Vagina (tissue), 2 donors: ENCODE measurements around the gene CYP19A1. TPM values are rescaled to one million over a fixed set of nuclear protein-coding genes. Genes with fewer than 3 reads are reported as not detected.

ENCODE experiments used
- DNase-seq, 2 donors: peaks; one replicate each; pipeline ENCODE4 v3.0.0-alpha.2; 2017; ENCODE audit errors: extremely low spot score in 2 of 2
- H3K27ac ChIP-seq: fragments of 200-600 bp; sonication (generic); one replicate; pipeline ENCODE4 v1.5.1; 2019
- H3K27me3 ChIP-seq: fragments of 200-600 bp; sonication (generic); one replicate; pipeline ENCODE4 v1.5.1; 2019
- H3K36me3 ChIP-seq, 2 donors: fragments of 200-600 bp; sonication (generic); one replicate each; pipeline ENCODE4 v1.5.1; 2017 to 2019
- H3K4me1 ChIP-seq: fragments of 200-600 bp; sonication (generic); one replicate; pipeline ENCODE4 v1.5.1; 2019
- H3K4me3 ChIP-seq, 2 donors: fragments of 200-600 bp; sonication (generic); 1 replicate in 1 of 2; 2 replicates in 1 of 2; pipeline ENCODE4 v1.5.1; 2016 to 2019
- H3K9me3 ChIP-seq: fragments of 200-600 bp; sonication (generic); one replicate; pipeline ENCODE4 v1.5.1; 2019
- CTCF ChIP-seq, 3 experiments: fragments of 450-650 bp in 2 of 3; fragments of 200-600 bp in 1 of 3; sonication (generic) in 1 of 3; IDR thresholded peaks; one replicate each; pipeline ENCODE4 v1.5.1; 2017 to 2019; ENCODE audit warnings: antibody characterized with exemption in 3 of 3, mild to moderate bottlenecking in 2 of 3, moderate library complexity in 2 of 3
- POLR2A ChIP-seq, 2 donors: fragments of 450-650 bp; IDR thresholded peaks; one replicate each; pipeline ENCODE4 v1.6.1; 2017; ENCODE audit warnings: antibody characterized with exemption in 2 of 2, mild to moderate bottlenecking in 2 of 2, moderate library complexity in 2 of 2
- POLR2AphosphoS5 ChIP-seq, 2 donors: sonication (generic); formaldehyde crosslinking; IDR thresholded peaks; one replicate each; pipeline ENCODE4 v1.9.0; 2017; ENCODE audit warnings: antibody characterized with exemption in 2 of 2, mild to moderate bottlenecking in 2 of 2, low read depth in 1 of 2; ENCODE audit not compliant: insufficient read depth in 1 of 2
- intact Hi-C: fragments of 100-400 bp; cut with DNase I; formaldehyde crosslinking; loops from one replicate; pipeline ENCODE4 v1.15.1; 2023
- total RNA-seq: library from RNA; depleted of rRNA; stranded (reverse); fragments of >200 nt; gene quantifications from one replicate; pipeline ENCODE4 v1.2.3, GENCODE V29; 2016

The CYP19A1 gene
- total RNA-seq, 1 donor from 2014 or later = 8.8 TPM

- no peak overlapping the region for H3K4me3 ChIP-seq
- H3K27ac ChIP-seq = no peak overlapping the region
- intact Hi-C loops = no loop called here
Observed at GRCh38 chr15:51186181-51186705, 152.2 kb downstream of the CYP19A1 start.

GRCh38 chr15:51185213-51186159 lies 152.9 kb downstream of the CYP19A1 start:
- H3K4me1 ChIP-seq = no peaks in the 10 kb centered on the region
- H3K27me3 ChIP-seq = no peaks in the 10 kb centered on the region
- TF ChIP-seq POLR2A (IDR thresholded peaks at IDR 0.05) (no peak), POLR2AphosphoS5 (IDR thresholded peaks at IDR 0.05; ENCODE audit: insufficient read depth in 1 of 2, low read depth in 1 of 2) (no peak), CTCF (IDR thresholded peaks at IDR 0.05) (no peak)
- DNase-seq = no peak
- H3K36me3 ChIP-seq = no peaks in the 10 kb centered on the region
- intact Hi-C loops = no loop called here
- no peak overlapping the region for H3K27ac ChIP-seq
- H3K4me3 ChIP-seq = no peak overlapping the region
- no peaks in the 10 kb centered on the region for H3K9me3 ChIP-seq

More at GRCh38 chr15:51186181-51186705, 152.2 kb downstream of the CYP19A1 start:
- H3K36me3 ChIP-seq = no peaks in the 10 kb centered on the region
- TF ChIP-seq POLR2AphosphoS5 (IDR thresholded peaks at IDR 0.05; ENCODE audit: insufficient read depth in 1 of 2, low read depth in 1 of 2) (no peak), POLR2A (IDR thresholded peaks at IDR 0.05) (no peak)
- no peaks in the 10 kb centered on the region for H3K9me3 ChIP-seq
- H3K4me1 ChIP-seq = peaks cover 4% of the 10 kb centered on the region
- DNase-seq = no peak
- H3K27me3 ChIP-seq = no peaks in the 10 kb centered on the region

DNA sequence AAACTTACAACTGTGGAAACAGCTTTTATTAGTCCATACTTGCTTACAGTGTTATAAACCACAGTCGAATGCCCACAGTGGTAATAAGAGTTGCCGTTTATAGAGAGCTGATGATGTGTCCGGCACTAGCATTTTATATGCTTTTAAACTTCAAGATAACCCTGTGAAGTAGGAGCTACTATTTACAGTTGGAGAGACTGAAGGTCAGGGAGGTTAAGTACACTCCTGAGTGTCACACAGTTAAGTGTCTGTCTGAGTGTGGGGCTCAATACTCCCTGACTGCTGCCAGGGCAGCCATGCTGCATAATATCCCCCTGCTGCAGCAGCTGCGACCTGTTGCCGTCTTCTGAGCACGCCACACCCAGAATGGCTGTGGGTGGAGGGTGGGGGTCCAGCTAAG lies 153.8 kb downstream of the CYP19A1 start:
- no peaks in the 10 kb centered on the region for H3K4me1 ChIP-seq
- H3K27ac ChIP-seq = no peak overlapping the region
- no peak for DNase-seq
- H3K4me3 ChIP-seq = no peak overlapping the region
- no peak for TF ChIP-seq CTCF (IDR thresholded peaks at IDR 0.05)
- no peak for TF ChIP-seq POLR2A (IDR thresholded peaks at IDR 0.05)
- TF ChIP-seq POLR2AphosphoS5 (IDR thresholded peaks at IDR 0.05; ENCODE audit: insufficient read depth in 1 of 2, low read depth in 1 of 2) = no peak
- no peaks in the 10 kb centered on the region for H3K9me3 ChIP-seq
- intact Hi-C loops = no loop called here
- H3K36me3 ChIP-seq = no peaks in the 10 kb centered on the region
- no peaks in the 10 kb centered on the region for H3K27me3 ChIP-seq

- Histone ChIP-seq H3K9me3 (no peaks in the 10 kb centered on the region), H3K36me3 (no peaks in the 10 kb centered on the region)
Observed at GRCh38 chr15:51183076-51183475, 155.3 kb downstream of the CYP19A1 start.

DNA sequence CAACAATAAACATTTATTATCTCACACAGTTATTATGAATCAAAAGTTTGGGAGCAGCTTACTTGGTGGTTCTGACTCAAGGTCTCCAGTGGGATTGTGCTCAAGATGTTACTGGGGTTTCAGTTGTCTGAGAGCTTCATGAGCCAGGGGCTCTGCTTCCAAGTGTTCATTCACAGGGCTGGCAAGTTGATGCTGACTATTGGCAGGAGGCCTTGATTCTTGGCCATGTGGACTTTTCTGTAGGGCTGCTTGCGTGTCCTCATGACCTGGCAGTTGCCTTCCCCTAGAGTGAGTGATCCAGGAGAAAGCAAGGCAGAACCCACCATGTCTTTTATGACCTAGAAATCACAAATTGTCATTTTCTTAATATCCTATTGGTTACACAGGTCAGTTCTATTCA lies 156.5 kb downstream of the CYP19A1 start:
- H3K27me3 ChIP-seq = no peaks in the 10 kb centered on the region

More at GRCh38 chr15:51183076-51183475, 155.3 kb downstream of the CYP19A1 start:
- DNase-seq = no peak
- no peaks in the 10 kb centered on the region for H3K4me1 ChIP-seq
- H3K27ac ChIP-seq = no peak overlapping the region
- TF ChIP-seq POLR2AphosphoS5 (IDR thresholded peaks at IDR 0.05; ENCODE audit: insufficient read depth in 1 of 2, low read depth in 1 of 2) (no peak), POLR2A (IDR thresholded peaks at IDR 0.05) (no peak), CTCF (IDR thresholded peaks at IDR 0.05) (no peak)
- intact Hi-C loops = no loop called here
- no peak overlapping the region for H3K4me3 ChIP-seq
- no peaks in the 10 kb centered on the region for H3K27me3 ChIP-seq

DNA sequence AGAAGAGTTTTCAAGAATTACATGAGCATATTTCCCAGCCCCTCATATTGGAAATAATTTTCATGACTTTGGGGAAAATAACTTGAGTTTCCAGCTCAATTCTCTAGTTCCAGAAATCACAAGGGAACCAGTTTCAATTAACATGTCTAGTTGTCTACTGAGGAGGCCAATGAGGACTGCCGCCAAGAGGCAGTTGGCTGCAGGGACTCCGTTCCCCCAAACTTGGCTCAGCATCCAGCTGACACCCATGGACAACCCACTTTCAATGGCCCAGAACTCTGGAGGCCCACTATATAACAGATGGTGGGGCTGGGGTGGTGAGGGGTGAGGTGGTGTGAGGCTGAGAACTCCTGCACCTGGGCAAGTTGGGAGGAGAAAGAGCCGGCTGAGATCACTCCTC lies 157.2 kb downstream of the CYP19A1 start:
- no peaks in the 10 kb centered on the region for H3K4me1 ChIP-seq
- no peaks in the 10 kb centered on the region for H3K27me3 ChIP-seq
- no peaks in the 10 kb centered on the region for H3K9me3 ChIP-seq
- no peak for DNase-seq
- no peak for TF ChIP-seq CTCF (IDR thresholded peaks at IDR 0.05)
- no peak for TF ChIP-seq POLR2AphosphoS5 (IDR thresholded peaks at IDR 0.05; ENCODE audit: insufficient read depth in 1 of 2, low read depth in 1 of 2)
- no peak for TF ChIP-seq POLR2A (IDR thresholded peaks at IDR 0.05)
- intact Hi-C loops = no loop called here
- no peak overlapping the region for H3K4me3 ChIP-seq
- no peak overlapping the region for H3K27ac ChIP-seq
- no peaks in the 10 kb centered on the region for H3K36me3 ChIP-seq

More for the DNA sequence above, 156.5 kb downstream of the CYP19A1 start:
- no peak overlapping the region for H3K27ac ChIP-seq
- no peak overlapping the region for H3K4me3 ChIP-seq
- H3K9me3 ChIP-seq = no peaks in the 10 kb centered on the region
- no peak for TF ChIP-seq POLR2A (IDR thresholded peaks at IDR 0.05)
- no peak for DNase-seq
- no peaks in the 10 kb centered on the region for H3K36me3 ChIP-seq
- intact Hi-C loops = no loop called here
- H3K4me1 ChIP-seq = no peaks in the 10 kb centered on the region
